HepG2 (cell line): ENCODE results near the gene ZNF213. TPM values are rescaled to one million over a fixed set of nuclear protein-coding genes. Genes with fewer than 3 reads are reported as not detected.
A peak's percentile ranks its signal among the peaks of the same experiment; 100 is the strongest.

Source experiments
- ARID3A ChIP-seq: IDR thresholded peaks from 2 replicates; pipeline ENCODE4 v1.6.1; 2012; ENCODE audit warnings: low read depth, low read length, improper control_type of control experiment
- ARNT2 ChIP-seq: sonication (generic); formaldehyde crosslinking; IDR thresholded peaks from 2 replicates; pipeline ENCODE4 v1.8.0; 2022; ENCODE audit warnings: mild to moderate bottlenecking, low read depth, missing genetic modification reagents, moderate library complexity
- EZH2 ChIP-seq: conservative IDR thresholded peaks from 2 replicates; pipeline ENCODE4 v1.6.1; 2012; ENCODE audit warnings: mild to moderate bottlenecking, low read depth, low read length, moderate library complexity
- FOXM1 ChIP-seq: sonication (generic); formaldehyde crosslinking; IDR thresholded peaks from 2 replicates; pipeline ENCODE4 v1.5.0; 2020; ENCODE audit warnings: missing genetic modification reagents
- FUBP1 ChIP-seq: sonication (generic); formaldehyde crosslinking; IDR thresholded peaks from 2 replicates; pipeline ENCODE4 v1.5.1; 2020; ENCODE audit warnings: missing genetic modification reagents, mild to moderate bottlenecking, borderline replicate concordance
- GZF1 ChIP-seq: sonication (generic); formaldehyde crosslinking; IDR thresholded peaks from 2 replicates; pipeline ENCODE4 v1.5.1; 2020; ENCODE audit warnings: mild to moderate bottlenecking, missing genetic modification reagents
- KMT2A ChIP-seq: sonication (generic); formaldehyde crosslinking; IDR thresholded peaks from 2 replicates; pipeline ENCODE4 v1.4.0; 2020; ENCODE audit warnings: missing genetic modification reagents
- MED13 ChIP-seq: sonication (generic); formaldehyde crosslinking; IDR thresholded peaks from 2 replicates; pipeline ENCODE4 v1.5.0; 2020; ENCODE audit warnings: missing genetic modification reagents
- NFKBIZ ChIP-seq: IDR thresholded peaks from 2 replicates; pipeline ENCODE4 v1.6.1; 2018; ENCODE audit warnings: missing genetic modification reagents, missing compliant biosample characterization
- NR2F6 ChIP-seq, 2 experiments: IDR thresholded peaks; 2 replicates each; pipeline ENCODE4 v1.6.1; 2016; ENCODE audit warnings: antibody characterized with exemption in 1 of 2, mild to moderate bottlenecking in 1 of 2
- PAF1 ChIP-seq: IDR thresholded peaks from 2 replicates; pipeline ENCODE4 v1.6.1; 2016; ENCODE audit warnings: missing genetic modification reagents, missing compliant biosample characterization
- PRDM10 ChIP-seq: sonication (generic); formaldehyde crosslinking; IDR thresholded peaks from 2 replicates; pipeline ENCODE4 v1.4.0; 2020; ENCODE audit warnings: low read depth, missing genetic modification reagents
- PREB ChIP-seq: sonication (generic); formaldehyde crosslinking; IDR thresholded peaks from 2 replicates; pipeline ENCODE4 v1.4.0; 2020; ENCODE audit warnings: missing genetic modification reagents
- RFX3 ChIP-seq: IDR thresholded peaks from 2 replicates; pipeline ENCODE4 v1.6.1; 2016; ENCODE audit warnings: missing biosample characterization, missing genetic modification reagents
- SMAD1 ChIP-seq: sonication (generic); formaldehyde crosslinking; IDR thresholded peaks from 2 replicates; pipeline ENCODE4 v1.4.0; 2020; ENCODE audit warnings: missing genetic modification reagents, low read depth, mild to moderate bottlenecking, borderline replicate concordance
- SNAPC2 ChIP-seq: sonication (generic); formaldehyde crosslinking; IDR thresholded peaks from 2 replicates; pipeline ENCODE4 v1.8.1; 2022; ENCODE audit warnings: mild to moderate bottlenecking, missing genetic modification reagents
- SRY ChIP-seq: sonication (generic); formaldehyde crosslinking; IDR thresholded peaks from 2 replicates; pipeline ENCODE4 v1.8.0; 2022; ENCODE audit warnings: mild to moderate bottlenecking, missing genetic modification reagents
- THAP7 ChIP-seq: sonication (generic); formaldehyde crosslinking; IDR thresholded peaks from 2 replicates; pipeline ENCODE4 v1.8.1; 2023; ENCODE audit warnings: mild to moderate bottlenecking, missing genetic modification reagents
- ZNF143 ChIP-seq: sonication (generic); formaldehyde crosslinking; IDR thresholded peaks from 2 replicates; pipeline ENCODE4 v1.4.0; 2020; ENCODE audit warnings: missing genetic modification reagents
- ZNF605 ChIP-seq: sonication (generic); formaldehyde crosslinking; IDR thresholded peaks from 2 replicates; pipeline ENCODE4 v1.8.0; 2022; ENCODE audit warnings: mild to moderate bottlenecking, missing genetic modification reagents
- polyA plus RNA-seq, 8 experiments: library from polyadenylated mRNA; depleted of rRNA in 3 of 8; stranded (reverse) in 7 of 8; unstranded in 1 of 8; fragments of >200 nt; fragmentation: Illumina TruSeq in 4 of 8; extraction: Trizol in 4 of 8; gene quantifications; 2 replicates each; pipeline versions ENCODE4 v1.2.1 to v1.2.3, GENCODE V29; 2011 to 2016; ENCODE audit warnings: low read depth in 4 of 8, missing spikeins in 1 of 8, mixed read lengths in 1 of 8; ENCODE audit not compliant: insufficient read depth in 1 of 8
- total RNA-seq, 5 experiments: library from RNA; depleted of rRNA; stranded (reverse); fragments of >200 nt; fragmentation: Illumina TruSeq; extraction: Trizol; gene quantifications; 2 replicates each; pipeline ENCODE4 v1.2.3, GENCODE V29; 2016; ENCODE audit warnings: low read depth in 1 of 5

Gene ZNF213
- total and polyA plus RNA-seq, 2 of the 13 experiments (the other 11 are each of a cell fraction or from before 2014, with no cell fraction given): 0.59 to 0.97 TPM

- TF ChIP-seq MED13 (CRISPR knock-in tag): no peak; the same call in 1 of the 2 replicates
- no peak for TF ChIP-seq PREB
- no peak for TF ChIP-seq NFKBIZ (CRISPR knock-in tag)
- no peak for TF ChIP-seq PRDM10 (CRISPR knock-in tag)
- no peak for TF ChIP-seq GZF1 (CRISPR knock-in tag)
- peak; percentile 79; the same call in 1 of the 2 replicates for TF ChIP-seq ZNF605
- TF ChIP-seq ARNT2 (CRISPR knock-in tag): peak; percentile 23; the same call in 1 of the 2 replicates
- TF ChIP-seq FOXM1 (CRISPR knock-in tag): no peak
- no peak; the same call in 1 of the 2 replicates for TF ChIP-seq SMAD1 (CRISPR knock-in tag)
- TF ChIP-seq THAP7 (CRISPR knock-in tag): no peak
- TF ChIP-seq KMT2A (CRISPR knock-in tag): peak; percentile 49; the same call in 1 of the 2 replicates
- TF ChIP-seq RFX3: peak; percentile 91
- 0 out of 2 replicates have a peak, but pooled peaks have one; percentile 30 for TF ChIP-seq SNAPC2
- TF ChIP-seq ARID3A: no peak
- TF ChIP-seq NR2F6 (IDR thresholded peaks at IDR 0.05): no peak
- TF ChIP-seq NR2F6 (CRISPR knock-in tag; IDR thresholded peaks at IDR 0.05): no peak
- no peak for TF ChIP-seq ZNF143 (CRISPR knock-in tag)
- peak; percentile 49; the same call in 1 of the 2 replicates for TF ChIP-seq FUBP1
- no peak for TF ChIP-seq PAF1 (CRISPR knock-in tag)
- TF ChIP-seq EZH2: no peak
- TF ChIP-seq SRY (CRISPR knock-in tag): no peak
These were observed 10.6 kb upstream of the ZNF213 start (continued) for GRCh38 chr16:3123986-3124886.
